Erythroblast (primary cell): ENCODE measurements around the gene PDCD1LG2.
"Not testable (repeated sequence)": the region's sequence is repeated elsewhere in the genome, so short reads cannot be mapped to it uniquely, and the experiment has no call there.

Experiments used
- GATA1 ChIP-seq: IDR thresholded peaks from 2 replicates; pipeline ENCODE4 v1.6.1; 2011; ENCODE audit warnings: low read depth, mild to moderate bottlenecking, control low read depth, low read length, moderate library complexity
- POLR2A ChIP-seq: IDR thresholded peaks from 2 replicates; pipeline ENCODE4 v1.6.1; 2011; ENCODE audit warnings: mild to moderate bottlenecking, low read length

DNA sequence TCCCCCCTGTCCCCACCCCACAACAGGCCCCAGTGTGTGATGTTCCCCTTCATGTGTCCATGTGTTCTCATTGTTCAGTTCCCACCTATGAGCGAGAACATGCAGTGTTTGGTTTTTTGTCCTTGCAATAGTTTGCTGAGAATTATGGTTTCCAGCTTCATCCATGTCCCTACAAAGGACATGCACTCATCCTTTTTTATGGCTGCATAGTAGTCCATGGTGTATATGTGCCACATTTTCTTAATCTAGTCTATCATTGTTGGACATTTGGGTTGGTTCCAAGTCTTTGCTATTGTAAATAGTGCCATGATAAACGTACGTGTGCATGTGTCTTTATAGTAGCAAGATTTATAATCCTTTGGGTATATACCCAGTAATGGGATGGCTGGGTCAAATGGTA lies 15.6 kb upstream of the PDCD1LG2 start:
- not testable (repeated sequence) for TF ChIP-seq POLR2A, GATA1
